SK-N-SH (cell line): ENCODE data around the gene SMIM27.

Source experiments
- EP300 ChIP-seq, 2 experiments: IDR thresholded peaks; 2 replicates each; pipeline versions ENCODE4 v1.4.0 to v1.6.1; 2012; ENCODE audit warnings: borderline replicate concordance in 1 of 2, low read depth in 1 of 2, low read length in 1 of 2
- EZH2phosphoT487 ChIP-seq: fragments of 200-600 bp; sonication (generic); IDR thresholded peaks from 2 replicates; pipeline ENCODE4 v1.6.1; 2017; ENCODE audit warnings: low read depth, mixed run types, mild to moderate bottlenecking, antibody characterized with exemption, moderate library complexity, borderline replicate concordance
- FOSL2 ChIP-seq: IDR thresholded peaks from 2 replicates; pipeline ENCODE4 v1.4.0; 2012; ENCODE audit warnings: low read depth, mild to moderate bottlenecking, moderate library complexity, borderline replicate concordance
- NFIC ChIP-seq: IDR thresholded peaks from 2 replicates; pipeline ENCODE4 v1.4.0; 2012; ENCODE audit warnings: borderline replicate concordance
- POLR2AphosphoS5 ChIP-seq: IDR thresholded peaks from 2 replicates; pipeline ENCODE4 v1.6.1; 2012; ENCODE audit warnings: low read depth, low read length
- RAD21 ChIP-seq: IDR thresholded peaks from 2 replicates; pipeline ENCODE4 v1.6.1; 2012; ENCODE audit warnings: mild to moderate bottlenecking, low read length
- RFX5 ChIP-seq: IDR thresholded peaks from 2 replicates; pipeline ENCODE4 v1.6.1; 2012; ENCODE audit warnings: mild to moderate bottlenecking, improper control_type of control experiment, low read length
- TF ChIP-seq, protein P1 (sequence below): fragments of 200-600 bp; sonication (generic); IDR thresholded peaks from 2 replicates; pipeline ENCODE4 v1.6.1; 2017; ENCODE audit warnings: antibody characterized with exemption, mild to moderate bottlenecking, moderate library complexity
- TF ChIP-seq, protein P2 (sequence below): IDR thresholded peaks from 2 replicates; pipeline ENCODE4; 2012
- TF ChIP-seq, protein P3 (sequence below): IDR thresholded peaks from 2 replicates; pipeline ENCODE4 v1.4.0; 2012; ENCODE audit warnings: low read depth, borderline replicate concordance

DNA sequence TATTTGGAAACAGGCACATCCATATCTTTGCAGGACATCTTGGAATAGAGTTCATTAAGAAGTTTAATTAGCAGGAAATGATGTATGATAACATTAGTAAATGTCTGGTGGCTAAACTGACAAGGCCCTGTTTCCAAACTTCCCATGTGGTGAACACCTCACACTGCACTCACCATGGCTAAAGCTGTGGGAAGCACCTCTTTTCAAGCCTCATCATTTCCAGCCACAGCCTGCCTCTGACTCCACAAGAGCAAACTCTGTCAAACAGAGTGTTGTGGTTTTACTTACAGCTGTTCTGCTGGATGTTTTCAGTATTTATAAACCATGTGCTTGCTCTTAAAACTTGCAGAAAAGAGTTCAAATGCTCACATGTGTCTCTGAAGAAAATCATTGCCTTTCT, 35.8 kb downstream of the SMIM27 start:
- TF ChIP-seq, protein P1, sequence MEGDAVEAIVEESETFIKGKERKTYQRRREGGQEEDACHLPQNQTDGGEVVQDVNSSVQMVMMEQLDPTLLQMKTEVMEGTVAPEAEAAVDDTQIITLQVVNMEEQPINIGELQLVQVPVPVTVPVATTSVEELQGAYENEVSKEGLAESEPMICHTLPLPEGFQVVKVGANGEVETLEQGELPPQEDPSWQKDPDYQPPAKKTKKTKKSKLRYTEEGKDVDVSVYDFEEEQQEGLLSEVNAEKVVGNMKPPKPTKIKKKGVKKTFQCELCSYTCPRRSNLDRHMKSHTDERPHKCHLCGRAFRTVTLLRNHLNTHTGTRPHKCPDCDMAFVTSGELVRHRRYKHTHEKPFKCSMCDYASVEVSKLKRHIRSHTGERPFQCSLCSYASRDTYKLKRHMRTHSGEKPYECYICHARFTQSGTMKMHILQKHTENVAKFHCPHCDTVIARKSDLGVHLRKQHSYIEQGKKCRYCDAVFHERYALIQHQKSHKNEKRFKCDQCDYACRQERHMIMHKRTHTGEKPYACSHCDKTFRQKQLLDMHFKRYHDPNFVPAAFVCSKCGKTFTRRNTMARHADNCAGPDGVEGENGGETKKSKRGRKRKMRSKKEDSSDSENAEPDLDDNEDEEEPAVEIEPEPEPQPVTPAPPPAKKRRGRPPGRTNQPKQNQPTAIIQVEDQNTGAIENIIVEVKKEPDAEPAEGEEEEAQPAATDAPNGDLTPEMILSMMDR, result no peak
- no peak for TF ChIP-seq RAD21
- TF ChIP-seq FOSL2, result no peak
- no peak for TF ChIP-seq NFIC
- TF ChIP-seq EZH2phosphoT487, result no peak
- no peak for TF ChIP-seq POLR2AphosphoS5
- TF ChIP-seq RFX5, result no peak
- TF ChIP-seq, protein P2, sequence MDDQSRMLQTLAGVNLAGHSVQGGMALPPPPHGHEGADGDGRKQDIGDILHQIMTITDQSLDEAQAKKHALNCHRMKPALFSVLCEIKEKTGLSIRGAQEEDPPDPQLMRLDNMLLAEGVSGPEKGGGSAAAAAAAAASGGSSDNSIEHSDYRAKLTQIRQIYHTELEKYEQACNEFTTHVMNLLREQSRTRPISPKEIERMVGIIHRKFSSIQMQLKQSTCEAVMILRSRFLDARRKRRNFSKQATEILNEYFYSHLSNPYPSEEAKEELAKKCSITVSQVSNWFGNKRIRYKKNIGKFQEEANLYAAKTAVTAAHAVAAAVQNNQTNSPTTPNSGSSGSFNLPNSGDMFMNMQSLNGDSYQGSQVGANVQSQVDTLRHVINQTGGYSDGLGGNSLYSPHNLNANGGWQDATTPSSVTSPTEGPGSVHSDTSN, result no peak
- TF ChIP-seq, protein P3, sequence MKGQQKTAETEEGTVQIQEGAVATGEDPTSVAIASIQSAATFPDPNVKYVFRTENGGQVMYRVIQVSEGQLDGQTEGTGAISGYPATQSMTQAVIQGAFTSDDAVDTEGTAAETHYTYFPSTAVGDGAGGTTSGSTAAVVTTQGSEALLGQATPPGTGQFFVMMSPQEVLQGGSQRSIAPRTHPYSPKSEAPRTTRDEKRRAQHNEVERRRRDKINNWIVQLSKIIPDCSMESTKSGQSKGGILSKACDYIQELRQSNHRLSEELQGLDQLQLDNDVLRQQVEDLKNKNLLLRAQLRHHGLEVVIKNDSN, result no peak
- TF ChIP-seq EP300 (IDR thresholded peaks at IDR 0.05; ENCODE audit: borderline replicate concordance in 1 of 2, low read depth in 1 of 2, low read length in 1 of 2), result no peak
